ENCODE measurements around the gene ABCC2. TPM values are rescaled to one million over a fixed set of nuclear protein-coding genes. Genes with fewer than 3 reads are reported as not detected.

The ABCC2 gene
- total and polyA plus RNA-seq, 2 donors (not counting 1 experiment from before 2014, with no cell fraction given): 0.17 to 0.66 TPM

- H3K79me2 ChIP-seq (ENCODE audit: control insufficient read depth, insufficient read depth, low read length): no peaks in the 10 kb centered on the region
- H3K9ac ChIP-seq (ENCODE audit: insufficient read depth, low read length): no peak overlapping the region
- DNase-seq (ENCODE audit: low read depth in 2 of 2): no peak
- H3K9me3 ChIP-seq (ENCODE audit: control insufficient read depth, insufficient read depth, low read depth, low read length): no peaks in the 10 kb centered on the region
- H3K4me1 ChIP-seq (ENCODE audit: control insufficient read depth, extremely low read depth, insufficient read depth, low read length): no peaks in the 10 kb centered on the region
- no peak overlapping the region for H3K4me3 ChIP-seq (replicated peaks in 1 of 4; ENCODE audit: control extremely low read depth in 1 of 4, insufficient read depth in 1 of 4, low read depth in 3 of 4, low read length in 4 of 4)
- no peaks in the 10 kb centered on the region for H4K20me1 ChIP-seq (ENCODE audit: control insufficient read depth, extremely low read depth, insufficient read depth, low read length)
- no peaks in the 10 kb centered on the region for H3K36me3 ChIP-seq (ENCODE audit: control insufficient read depth, insufficient read depth, low read length)
- H3K27ac ChIP-seq (ENCODE audit: insufficient read depth, low read length): no peak overlapping the region
- H2AFZ ChIP-seq (ENCODE audit: low read length): no peak overlapping the region
- no peak overlapping the region for H3K4me2 ChIP-seq (ENCODE audit: extremely low read depth, insufficient read depth, low read length)
- no peaks in the 10 kb centered on the region for H3K27me3 ChIP-seq (ENCODE audit: control insufficient read depth, insufficient read depth, low read length)
- TF ChIP-seq EZH2 (IDR thresholded peaks at IDR 0.05; ENCODE audit: low read length, missing control alignments) (no peak), CTCF (conservative IDR thresholded peaks at IDR 0.05 in 1 of 2, IDR thresholded peaks at IDR 0.05 in 1 of 2; ENCODE audit: low read depth in 1 of 2, low read length in 2 of 2) (no peak)
Observed at GRCh38 chr10:99855479-99856071, 73.1 kb downstream of the ABCC2 start.

DNA sequence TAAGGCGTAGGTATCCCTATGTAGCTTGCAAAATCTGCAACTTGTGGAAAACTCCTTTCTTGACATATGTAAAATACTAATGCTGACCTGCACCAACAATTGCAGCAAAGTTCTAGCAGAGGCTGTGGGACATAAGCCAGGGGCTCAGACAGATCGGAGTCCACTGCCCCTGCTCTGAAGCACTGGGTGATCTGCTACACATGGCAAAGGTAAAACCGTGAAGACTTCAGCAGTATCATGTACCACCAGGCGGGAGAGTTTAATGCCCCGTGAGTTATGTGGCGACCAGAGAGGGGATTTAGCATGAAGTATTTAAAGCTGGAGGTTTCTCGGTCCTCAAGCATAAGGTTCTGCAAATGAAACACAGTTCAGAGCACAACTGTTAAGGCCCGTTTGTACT, 76.4 kb downstream of the ABCC2 start:
- DNase-seq (ENCODE audit: low read depth in 2 of 2): no peak
- Histone ChIP-seq H3K4me1 (ENCODE audit: control insufficient read depth, extremely low read depth, insufficient read depth, low read length) (no peaks in the 10 kb centered on the region), H3K36me3 (ENCODE audit: control insufficient read depth, insufficient read depth, low read length) (no peaks in the 10 kb centered on the region), H3K9me3 (ENCODE audit: control insufficient read depth, insufficient read depth, low read depth, low read length) (no peaks in the 10 kb centered on the region), H4K20me1 (ENCODE audit: control insufficient read depth, extremely low read depth, insufficient read depth, low read length) (no peaks in the 10 kb centered on the region), H3K9ac (ENCODE audit: insufficient read depth, low read length) (no peak overlapping the region), H3K27ac (ENCODE audit: insufficient read depth, low read length) (no peak overlapping the region), H2AFZ (ENCODE audit: low read length) (no peak overlapping the region), H3K79me2 (ENCODE audit: control insufficient read depth, insufficient read depth, low read length) (no peaks in the 10 kb centered on the region), H3K4me2 (ENCODE audit: extremely low read depth, insufficient read depth, low read length) (no peak overlapping the region), H3K4me3 (replicated peaks in 1 of 4; ENCODE audit: control extremely low read depth in 1 of 4, insufficient read depth in 1 of 4, low read depth in 3 of 4, low read length in 4 of 4) (no peak overlapping the region), H3K27me3 (ENCODE audit: control insufficient read depth, insufficient read depth, low read length) (no peaks in the 10 kb centered on the region)
- TF ChIP-seq CTCF (conservative IDR thresholded peaks at IDR 0.05 in 1 of 2, IDR thresholded peaks at IDR 0.05 in 1 of 2; ENCODE audit: low read depth in 1 of 2, low read length in 2 of 2) (no peak), EZH2 (IDR thresholded peaks at IDR 0.05; ENCODE audit: low read length, missing control alignments) (no peak)

DNA sequence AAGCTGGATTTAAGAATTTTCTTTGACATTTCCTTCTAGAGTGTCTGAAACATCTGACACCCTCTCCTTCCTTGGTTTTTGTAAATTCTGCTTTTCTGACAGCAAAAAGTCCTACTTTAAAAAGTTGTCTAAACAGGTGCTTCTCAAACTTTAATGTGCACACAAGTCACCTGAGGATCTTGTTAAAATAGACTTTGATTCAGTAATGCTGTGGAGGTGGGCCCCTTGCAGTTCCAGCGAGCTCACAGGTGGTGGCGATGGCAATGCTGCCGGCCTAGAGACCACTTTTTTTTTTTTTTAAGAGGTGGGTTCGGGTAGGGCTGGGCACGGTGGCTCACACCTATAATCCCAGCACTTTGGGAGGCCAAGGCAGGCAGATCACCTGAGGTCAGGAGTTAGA, 77.1 kb downstream of the ABCC2 start:
- H3K27ac ChIP-seq (ENCODE audit: insufficient read depth, low read length): no peak overlapping the region
- no peaks in the 10 kb centered on the region for H3K79me2 ChIP-seq (ENCODE audit: control insufficient read depth, insufficient read depth, low read length)
- no peaks in the 10 kb centered on the region for H4K20me1 ChIP-seq (ENCODE audit: control insufficient read depth, extremely low read depth, insufficient read depth, low read length)
- no peak for TF ChIP-seq EZH2 (IDR thresholded peaks at IDR 0.05; ENCODE audit: low read length, missing control alignments)
- peak in 1 of 2 donors; percentile 37 for TF ChIP-seq CTCF (conservative IDR thresholded peaks at IDR 0.05 in 1 of 2, IDR thresholded peaks at IDR 0.05 in 1 of 2; ENCODE audit: low read depth in 1 of 2, low read length in 2 of 2)
- H3K9me3 ChIP-seq (ENCODE audit: control insufficient read depth, insufficient read depth, low read depth, low read length): no peaks in the 10 kb centered on the region
- H3K4me2 ChIP-seq (ENCODE audit: extremely low read depth, insufficient read depth, low read length): no peak overlapping the region
- H3K36me3 ChIP-seq (ENCODE audit: control insufficient read depth, insufficient read depth, low read length): no peaks in the 10 kb centered on the region
- DNase-seq (ENCODE audit: low read depth in 2 of 2): no peak
- no peak overlapping the region for H3K4me3 ChIP-seq (replicated peaks in 1 of 4; ENCODE audit: control extremely low read depth in 1 of 4, insufficient read depth in 1 of 4, low read depth in 3 of 4, low read length in 4 of 4)
- no peak overlapping the region for H2AFZ ChIP-seq (ENCODE audit: low read length)
- no peaks in the 10 kb centered on the region for H3K4me1 ChIP-seq (ENCODE audit: control insufficient read depth, extremely low read depth, insufficient read depth, low read length)
- no peak overlapping the region for H3K9ac ChIP-seq (ENCODE audit: insufficient read depth, low read length)
- no peaks in the 10 kb centered on the region for H3K27me3 ChIP-seq (ENCODE audit: control insufficient read depth, insufficient read depth, low read length)
